Bladder microvascular endothelial cell (primary cell): ENCODE measurements around the gene ATXN7L3. TPM values are rescaled to one million over a fixed set of nuclear protein-coding genes. Genes with fewer than 3 reads are reported as not detected.

Experiments used
- total RNA-seq: library from RNA; depleted of rRNA; stranded (reverse); fragments of >200 nt; gene quantifications from 2 replicates; pipeline ENCODE4 v1.2.3, GENCODE V29; 2014

ATXN7L3 gene
- 31.4 and 43.0 TPM in 2 replicates for total RNA-seq

GRCh38 chr17:44199553-44200477 lies at the start of gene ATXN7L3:
ATXN7L3 (minus strand) TSS chr17:44199884; CDS start chr17:44198070, 1,814 bp downstream.

GRCh38 chr17:44219616-44220212 lies 20.0 kb upstream of the ATXN7L3 start, which contains the start of gene UBTF:
UBTF (minus strand) TSS chr17:44219675; CDS start chr17:44218229, 1,446 bp downstream.

GRCh38 chr17:44186307-44187130 lies 13.2 kb downstream of the ATXN7L3 start, which contains the start of gene TMUB2:
TMUB2 (plus strand) TSS chr17:44186972; CDS start chr17:44187709, 737 bp downstream.

GRCh38 chr17:44170499-44171201 lies 29.0 kb downstream of the ATXN7L3 start, which contains the start of gene ASB16:
ASB16 (plus strand) TSS chr17:44170704; CDS start chr17:44170790, 86 bp downstream.

Other genes starting within 250 kb of the ATXN7L3 start
- gene PYY, start 245.9 kb downstream of the ATXN7L3 start, total RNA-seq: not detected in 2 replicates
- gene NAGS, start 195.3 kb downstream of the ATXN7L3 start, total RNA-seq: 2.0 and 5.3 TPM in 2 replicates
- 78.7 and 83.5 TPM in 2 replicates for gene TMEM101, start 184.9 kb downstream of the ATXN7L3 start, total RNA-seq
- 14.4 and 21.1 TPM in 2 replicates for gene LSM12, start 133.2 kb downstream of the ATXN7L3 start, total RNA-seq
- 13.1 and 29.1 TPM in 2 replicates for gene G6PC3, start 129.1 kb downstream of the ATXN7L3 start, total RNA-seq
- 45.6 and 50.3 TPM in 2 replicates for gene HDAC5, start 76.2 kb downstream of the ATXN7L3 start, total RNA-seq
- 2.6 and 2.8 TPM in 2 replicates for gene HROB, start 58.0 kb downstream of the ATXN7L3 start, total RNA-seq
- not detected in 2 replicates for gene ASB16, start 29.2 kb downstream of the ATXN7L3 start, total RNA-seq
- 24.3 and 36.6 TPM in 2 replicates for gene TMUB2, start 12.9 kb downstream of the ATXN7L3 start, total RNA-seq
- 35.3 and 63.9 TPM in 2 replicates for gene UBTF, start 19.8 kb upstream of the ATXN7L3 start, total RNA-seq
- not detected in 2 replicates for gene SLC4A1, start 68.3 kb upstream of the ATXN7L3 start, total RNA-seq
- gene RUNDC3A, start 108.7 kb upstream of the ATXN7L3 start, total RNA-seq: 0.25 and 0.32 TPM in 2 replicates
- gene SLC25A39, start 124.9 kb upstream of the ATXN7L3 start, total RNA-seq: 49.1 and 86.8 TPM in 2 replicates
- gene GRN, start 145.4 kb upstream of the ATXN7L3 start, total RNA-seq: 484 and 834 TPM in 2 replicates
- 3.5 and 3.6 TPM in 2 replicates for gene FAM171A2, start 164.0 kb upstream of the ATXN7L3 start, total RNA-seq
- gene ITGA2B, start 189.8 kb upstream of the ATXN7L3 start, total RNA-seq: under 0.01 and 0.76 TPM in 2 replicates